HG02763 (cell line): ENCODE data around the gene RIPPLY3.

ENCODE experiments used
- ATAC-seq: cut with Tn5 transposase; IDR thresholded peaks from one replicate; pipeline ENCODE4 v1.9.1; 2021; ENCODE audit warnings: mild to moderate bottlenecking, moderate library complexity; ENCODE audit not compliant: unreplicated experiment

RIPPLY3 gene

GRCh38 chr21:37006486-37007291 is at the start of gene RIPPLY3:
Gene RIPPLY3 (plus strand): TSS chr21:37006702. CDS start chr21:37006773, 71 bp downstream.
- no peak for ATAC-seq

GRCh38 chr21:36959020-36959835 is 47.3 kb upstream of the RIPPLY3 start:
- no peak for ATAC-seq

- ATAC-seq, result no peak
Observed at GRCh38 chr21:36960676-36961284, 45.7 kb upstream of the RIPPLY3 start.

- no peak for ATAC-seq
Observed at GRCh38 chr21:36962098-36962780, 44.3 kb upstream of the RIPPLY3 start.

- ATAC-seq, result no peak
Observed at GRCh38 chr21:36964398-36964797, 42.1 kb upstream of the RIPPLY3 start.

- ATAC-seq, result no peak
Observed at GRCh38 chr21:36964827-36965719, 41.4 kb upstream of the RIPPLY3 start.

GRCh38 chr21:36965720-36966065 is 40.8 kb upstream of the RIPPLY3 start:
- no peak for ATAC-seq

- peak; percentile 79 for ATAC-seq
Observed at GRCh38 chr21:36966066-36966820, 40.3 kb upstream of the RIPPLY3 start, which contains the start of gene HLCS. Gene HLCS (minus strand): TSS chr21:36966669. CDS start chr21:36966638, 31 bp downstream.

- ATAC-seq, result peak; percentile 30
Observed at GRCh38 chr21:36966821-36967768, 39.4 kb upstream of the RIPPLY3 start.

GRCh38 chr21:36968414-36968813 is 38.1 kb upstream of the RIPPLY3 start:
- ATAC-seq, result no peak

- ATAC-seq, result no peak
Observed at GRCh38 chr21:36968976-36969375, 37.5 kb upstream of the RIPPLY3 start.

GRCh38 chr21:36973986-36974850 is 32.3 kb upstream of the RIPPLY3 start:
- ATAC-seq, result no peak

- ATAC-seq, result no peak
Observed at GRCh38 chr21:36974851-36975192, 31.7 kb upstream of the RIPPLY3 start.

- ATAC-seq, result no peak
Observed at GRCh38 chr21:36976228-36976861, 30.2 kb upstream of the RIPPLY3 start.

- no peak for ATAC-seq
Observed at GRCh38 chr21:36976882-36977651, 29.4 kb upstream of the RIPPLY3 start.
